ENCODE data around the gene GNG2.

GNG2 gene

DNA sequence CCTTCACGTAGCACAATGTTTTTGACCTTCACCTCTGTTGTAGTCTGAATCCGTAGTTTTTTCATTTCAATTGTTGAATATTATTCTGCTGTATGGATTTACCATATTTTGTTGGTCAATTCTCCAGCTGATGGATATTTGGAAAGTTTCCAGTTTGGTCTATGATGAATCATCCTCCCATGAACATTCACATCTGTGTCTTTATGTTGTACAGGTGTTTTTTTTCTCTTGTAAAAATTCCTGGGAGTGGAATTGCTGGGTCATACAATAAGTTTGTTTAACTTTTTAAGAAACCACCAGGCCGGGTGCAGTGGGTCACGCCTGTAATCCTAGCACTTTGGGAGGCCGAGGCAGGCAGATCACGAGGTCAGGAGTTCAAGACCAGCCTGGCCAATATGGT is 36.7 kb upstream of the GNG2 start:
- DNase-seq (ENCODE audit: low read depth, low spot score): no peak
- Histone ChIP-seq H3K9me3 (ENCODE audit: insufficient read depth, low read length) (no peaks in the 10 kb centered on the region), H3K9ac (ENCODE audit: insufficient read length, low read depth) (no peak overlapping the region)

GRCh38 chr14:51824191-51824590 is 36.2 kb upstream of the GNG2 start:
- no peaks in the 10 kb centered on the region for H3K36me3 ChIP-seq (ENCODE audit: insufficient read depth, insufficient read length, low read length)
- H3K4me3 ChIP-seq (ENCODE audit: insufficient read length, low read depth): no peak overlapping the region
- no peaks in the 10 kb centered on the region for H3K4me1 ChIP-seq (ENCODE audit: insufficient read depth, insufficient read length)
- no peak for DNase-seq (ENCODE audit: low read depth, low spot score)
- H3K9ac ChIP-seq (ENCODE audit: insufficient read length, low read depth): no peak overlapping the region
- TF ChIP-seq YY1 (IDR thresholded peaks at IDR 0.05; ENCODE audit: insufficient read depth, insufficient read length): no peak
- no peak for TF ChIP-seq ZNF274 (IDR thresholded peaks at IDR 0.05; ENCODE audit: low read depth, low read length)
- TF ChIP-seq SUZ12 (IDR thresholded peaks at IDR 0.05; ENCODE audit: extremely low read depth, insufficient read depth, insufficient read length): no peak
- H3K27me3 ChIP-seq (ENCODE audit: insufficient read depth, insufficient read length): no peaks in the 10 kb centered on the region
- H3K9me3 ChIP-seq (ENCODE audit: insufficient read depth, low read length): no peaks in the 10 kb centered on the region

More for the DNA sequence above, 36.7 kb upstream of the GNG2 start:
- Histone ChIP-seq H3K27me3 (ENCODE audit: insufficient read depth, insufficient read length) (no peaks in the 10 kb centered on the region), H3K4me1 (ENCODE audit: insufficient read depth, insufficient read length) (no peaks in the 10 kb centered on the region), H3K36me3 (ENCODE audit: insufficient read depth, insufficient read length, low read length) (no peaks in the 10 kb centered on the region), H3K4me3 (ENCODE audit: insufficient read length, low read depth) (no peak overlapping the region)
- TF ChIP-seq ZNF274 (IDR thresholded peaks at IDR 0.05; ENCODE audit: low read depth, low read length): no peak
- no peak for TF ChIP-seq YY1 (IDR thresholded peaks at IDR 0.05; ENCODE audit: insufficient read depth, insufficient read length)
- no peak for TF ChIP-seq SUZ12 (IDR thresholded peaks at IDR 0.05; ENCODE audit: extremely low read depth, insufficient read depth, insufficient read length)

DNA sequence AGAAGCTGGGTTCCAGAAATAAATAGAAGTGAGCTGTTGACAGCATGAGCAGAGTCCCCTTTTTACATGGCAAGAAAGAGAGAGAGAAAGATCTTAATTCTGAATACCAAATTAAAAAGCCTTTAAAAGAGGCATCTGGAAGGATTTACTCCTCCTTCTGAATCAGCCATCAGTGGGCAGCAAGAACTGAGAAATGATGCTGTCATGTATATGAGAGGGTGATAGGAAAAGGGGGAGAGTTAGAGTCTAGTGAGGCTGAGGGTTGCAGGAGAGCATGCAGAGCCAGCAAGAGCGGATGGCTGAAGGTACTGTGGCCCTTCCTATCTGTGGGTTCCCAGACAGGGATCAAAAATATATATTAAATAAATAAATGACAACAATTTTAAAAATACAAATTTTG is 34.5 kb upstream of the GNG2 start:
- DNase-seq (ENCODE audit: low read depth, low spot score): no peak
- H3K4me1 ChIP-seq (ENCODE audit: insufficient read depth, insufficient read length): no peaks in the 10 kb centered on the region
- TF ChIP-seq YY1 (IDR thresholded peaks at IDR 0.05; ENCODE audit: insufficient read depth, insufficient read length) (no peak), ZNF274 (IDR thresholded peaks at IDR 0.05; ENCODE audit: low read depth, low read length) (no peak), SUZ12 (IDR thresholded peaks at IDR 0.05; ENCODE audit: extremely low read depth, insufficient read depth, insufficient read length) (no peak)
- no peaks in the 10 kb centered on the region for H3K27me3 ChIP-seq (ENCODE audit: insufficient read depth, insufficient read length)
- H3K36me3 ChIP-seq (ENCODE audit: insufficient read depth, insufficient read length, low read length): no peaks in the 10 kb centered on the region
- no peak overlapping the region for H3K4me3 ChIP-seq (ENCODE audit: insufficient read length, low read depth)
- H3K9ac ChIP-seq (ENCODE audit: insufficient read length, low read depth): no peak overlapping the region
- H3K9me3 ChIP-seq (ENCODE audit: insufficient read depth, low read length): no peaks in the 10 kb centered on the region

GRCh38 chr14:51828017-51828797 is 32.2 kb upstream of the GNG2 start:
- no peaks in the 10 kb centered on the region for H3K27me3 ChIP-seq (ENCODE audit: insufficient read depth, insufficient read length)
- DNase-seq (ENCODE audit: low read depth, low spot score): no peak
- no peaks in the 10 kb centered on the region for H3K4me1 ChIP-seq (ENCODE audit: insufficient read depth, insufficient read length)
- no peaks in the 10 kb centered on the region for H3K36me3 ChIP-seq (ENCODE audit: insufficient read depth, insufficient read length, low read length)
- H3K9me3 ChIP-seq (ENCODE audit: insufficient read depth, low read length): 0 out of 2 replicates have a peak, but pooled peaks cover 5% of the 10 kb centered on the region
- TF ChIP-seq SUZ12 (IDR thresholded peaks at IDR 0.05; ENCODE audit: extremely low read depth, insufficient read depth, insufficient read length) (no peak), ZNF274 (IDR thresholded peaks at IDR 0.05; ENCODE audit: low read depth, low read length) (no peak), YY1 (IDR thresholded peaks at IDR 0.05; ENCODE audit: insufficient read depth, insufficient read length) (no peak)
- no peak overlapping the region for H3K9ac ChIP-seq (ENCODE audit: insufficient read length, low read depth)
- H3K4me3 ChIP-seq (ENCODE audit: insufficient read length, low read depth): no peak overlapping the region

DNA sequence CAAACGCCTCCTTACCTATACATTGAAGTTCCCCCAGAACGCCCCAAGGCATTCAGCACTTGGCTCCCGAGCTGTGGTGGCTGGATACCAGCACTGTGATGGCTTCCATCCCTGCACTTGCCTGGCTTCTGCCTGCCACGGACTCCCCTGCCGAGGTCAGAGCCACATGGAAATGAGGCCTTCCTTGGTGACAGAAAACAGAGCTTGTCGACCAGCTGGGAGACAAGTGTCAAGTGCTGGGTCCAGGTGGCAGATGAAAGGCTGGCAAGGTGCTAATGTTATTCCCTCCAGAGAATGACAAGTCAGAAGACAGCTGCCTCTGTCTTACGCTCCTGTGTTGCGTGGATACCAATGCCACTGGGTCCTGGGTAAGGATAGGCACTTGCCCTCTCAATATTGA is 26.2 kb upstream of the GNG2 start:
- H3K36me3 ChIP-seq (ENCODE audit: insufficient read depth, insufficient read length, low read length): no peaks in the 10 kb centered on the region
- H3K4me3 ChIP-seq (ENCODE audit: insufficient read length, low read depth): no peak overlapping the region
- DNase-seq (ENCODE audit: low read depth, low spot score): no peak
- no peaks in the 10 kb centered on the region for H3K27me3 ChIP-seq (ENCODE audit: insufficient read depth, insufficient read length)
- H3K4me1 ChIP-seq (ENCODE audit: insufficient read depth, insufficient read length): no peaks in the 10 kb centered on the region
- H3K9ac ChIP-seq (ENCODE audit: insufficient read length, low read depth): no peak overlapping the region
- H3K9me3 ChIP-seq (ENCODE audit: insufficient read depth, low read length): 0 out of 2 replicates have a peak, but pooled peaks cover 5% of the 10 kb centered on the region
- TF ChIP-seq SUZ12 (IDR thresholded peaks at IDR 0.05; ENCODE audit: extremely low read depth, insufficient read depth, insufficient read length) (no peak), YY1 (IDR thresholded peaks at IDR 0.05; ENCODE audit: insufficient read depth, insufficient read length) (no peak), ZNF274 (IDR thresholded peaks at IDR 0.05; ENCODE audit: low read depth, low read length) (no peak)

DNA sequence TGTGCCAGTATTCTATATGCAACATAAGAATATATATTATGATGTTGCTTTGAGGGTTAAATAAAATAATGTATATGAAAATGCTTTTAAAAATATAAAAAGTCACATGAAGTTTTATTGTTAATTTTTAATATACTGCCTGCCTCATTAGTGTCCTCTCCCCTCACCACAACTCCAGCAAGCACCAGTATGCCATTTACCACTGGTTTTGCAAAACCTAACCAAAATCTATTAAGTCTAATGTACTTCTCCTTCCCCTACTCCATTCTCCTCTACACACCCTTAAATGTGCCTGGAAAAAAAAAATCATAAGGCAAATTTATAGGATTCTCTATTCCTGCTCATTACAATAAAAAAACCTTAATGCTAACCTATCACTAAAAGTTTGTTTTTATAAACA is 24.0 kb upstream of the GNG2 start:
- DNase-seq (ENCODE audit: low read depth, low spot score): no peak
- Histone ChIP-seq H3K4me3 (ENCODE audit: insufficient read length, low read depth) (no peak overlapping the region), H3K9ac (ENCODE audit: insufficient read length, low read depth) (no peak overlapping the region), H3K9me3 (ENCODE audit: insufficient read depth, low read length) (0 out of 2 replicates have a peak, but pooled peaks cover 5% of the 10 kb centered on the region), H3K27me3 (ENCODE audit: insufficient read depth, insufficient read length) (no peaks in the 10 kb centered on the region), H3K4me1 (ENCODE audit: insufficient read depth, insufficient read length) (no peaks in the 10 kb centered on the region), H3K36me3 (ENCODE audit: insufficient read depth, insufficient read length, low read length) (no peaks in the 10 kb centered on the region)
- no peak for TF ChIP-seq ZNF274 (IDR thresholded peaks at IDR 0.05; ENCODE audit: low read depth, low read length)
- no peak for TF ChIP-seq SUZ12 (IDR thresholded peaks at IDR 0.05; ENCODE audit: extremely low read depth, insufficient read depth, insufficient read length)
- TF ChIP-seq YY1 (IDR thresholded peaks at IDR 0.05; ENCODE audit: insufficient read depth, insufficient read length): no peak

GRCh38 chr14:51844081-51844881 is 16.1 kb upstream of the GNG2 start:
- DNase-seq (ENCODE audit: low read depth, low spot score): no peak
- no peaks in the 10 kb centered on the region for H3K4me1 ChIP-seq (ENCODE audit: insufficient read depth, insufficient read length)
- no peaks in the 10 kb centered on the region for H3K9me3 ChIP-seq (ENCODE audit: insufficient read depth, low read length)
- H3K9ac ChIP-seq (ENCODE audit: insufficient read length, low read depth): no peak overlapping the region
- no peak overlapping the region for H3K4me3 ChIP-seq (ENCODE audit: insufficient read length, low read depth)
- H3K36me3 ChIP-seq (ENCODE audit: insufficient read depth, insufficient read length, low read length): no peaks in the 10 kb centered on the region
- no peaks in the 10 kb centered on the region for H3K27me3 ChIP-seq (ENCODE audit: insufficient read depth, insufficient read length)
- no peak for TF ChIP-seq SUZ12 (IDR thresholded peaks at IDR 0.05; ENCODE audit: extremely low read depth, insufficient read depth, insufficient read length)
- TF ChIP-seq YY1 (IDR thresholded peaks at IDR 0.05; ENCODE audit: insufficient read depth, insufficient read length): no peak
- no peak for TF ChIP-seq ZNF274 (IDR thresholded peaks at IDR 0.05; ENCODE audit: low read depth, low read length)
